Stimulated activated CD4-positive, alpha-beta T cell treated with anti-CD3 and anti-CD28 coated beads, TNF-alpha, amount 100 ng/mL, for 24 hours (primary cell): ENCODE measurements around the gene AP5M1.
"Not testable (repeated sequence)": the region's sequence is repeated elsewhere in the genome, so short reads cannot be mapped to it uniquely, and the experiment has no call there.

Experiments used
- DNase-seq, 3 experiments: peaks; one replicate each; pipeline ENCODE4 v3.0.0-alpha.2; 2020; ENCODE audit warnings: low read depth in 3 of 3

Gene AP5M1, protein sequence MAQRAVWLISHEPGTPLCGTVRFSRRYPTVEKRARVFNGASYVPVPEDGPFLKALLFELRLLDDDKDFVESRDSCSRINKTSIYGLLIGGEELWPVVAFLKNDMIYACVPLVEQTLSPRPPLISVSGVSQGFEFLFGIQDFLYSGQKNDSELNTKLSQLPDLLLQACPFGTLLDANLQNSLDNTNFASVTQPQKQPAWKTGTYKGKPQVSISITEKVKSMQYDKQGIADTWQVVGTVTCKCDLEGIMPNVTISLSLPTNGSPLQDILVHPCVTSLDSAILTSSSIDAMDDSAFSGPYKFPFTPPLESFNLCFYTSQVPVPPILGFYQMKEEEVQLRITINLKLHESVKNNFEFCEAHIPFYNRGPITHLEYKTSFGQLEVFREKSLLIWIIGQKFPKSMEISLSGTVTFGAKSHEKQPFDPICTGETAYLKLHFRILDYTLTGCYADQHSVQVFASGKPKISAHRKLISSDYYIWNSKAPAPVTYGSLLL

DNA sequence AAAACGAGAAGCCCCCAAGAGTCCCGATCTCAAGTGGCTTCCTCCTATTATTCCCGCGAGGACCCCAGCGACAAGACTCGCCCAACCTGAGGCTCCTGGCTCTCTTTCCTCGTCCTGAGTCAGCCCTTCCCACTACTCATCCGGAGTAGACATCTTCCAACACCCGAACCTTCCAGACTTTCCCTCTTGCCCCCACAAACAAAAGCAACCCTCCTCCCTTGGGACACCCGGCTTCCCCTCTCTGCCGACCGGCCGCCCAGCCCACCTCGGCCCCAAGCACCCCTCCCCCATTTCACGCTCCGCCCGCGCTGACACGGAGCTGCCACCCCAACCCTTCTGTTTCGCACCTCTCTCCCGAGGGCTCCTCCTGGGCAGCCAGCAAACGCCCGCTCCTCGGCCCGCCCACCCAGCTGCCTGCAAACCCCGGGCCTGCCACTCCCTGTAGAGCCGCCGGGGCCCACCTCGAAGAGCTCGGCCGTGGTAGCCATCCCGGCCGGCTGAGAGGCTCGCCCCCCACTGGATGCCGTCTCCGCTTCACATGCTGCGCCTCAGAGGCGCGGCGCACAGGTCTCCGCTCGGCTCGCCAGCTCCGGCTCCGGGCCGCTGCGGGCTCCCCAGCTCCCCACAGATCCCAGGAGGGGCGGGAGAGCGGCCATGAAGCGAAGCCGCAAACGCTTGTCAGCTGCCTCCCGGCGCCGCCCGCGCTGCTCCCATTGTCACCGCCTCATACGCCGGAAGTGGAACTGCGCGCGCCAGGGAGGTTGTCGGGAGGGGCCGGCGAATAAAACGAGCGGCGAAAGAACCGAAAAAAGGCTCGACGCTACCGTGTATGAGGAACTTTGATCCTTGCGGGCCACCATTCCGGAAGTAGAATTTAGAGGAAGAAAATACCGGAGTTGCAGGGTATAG, at the start of gene AP5M1, which contains the start of gene EXOC5:
Gene AP5M1, plus strand, starts transcription at position 811 of the 909 bp plus-strand sequence. CDS start 344 bp downstream, outside the sequence.
Gene EXOC5, minus strand, starts transcription at position 745 of the 909 bp plus-strand sequence. Its CDS starts 257 bp downstream, at position 488.
- peak; percentile 80 to 88 (median 84) for DNase-seq

DNA sequence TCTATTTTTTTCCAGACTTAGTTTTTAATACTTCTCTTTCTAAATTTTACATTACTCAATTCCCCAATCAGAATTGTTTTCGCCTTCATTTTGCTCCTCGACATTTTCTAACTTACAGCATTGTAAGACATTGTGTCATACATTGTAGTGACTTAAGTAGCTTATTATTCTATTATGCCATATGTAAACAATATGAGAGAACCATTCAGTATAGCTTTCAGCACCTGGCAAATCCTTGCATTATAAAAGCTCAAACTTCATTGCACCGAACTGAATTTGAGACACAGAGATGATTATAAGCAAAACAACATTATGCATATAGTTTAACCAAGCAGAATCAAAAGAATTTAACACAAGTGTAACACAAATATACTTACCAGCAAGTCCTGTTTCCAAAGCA, 46.8 kb upstream of the AP5M1 start:
- DNase-seq = no peak

DNA sequence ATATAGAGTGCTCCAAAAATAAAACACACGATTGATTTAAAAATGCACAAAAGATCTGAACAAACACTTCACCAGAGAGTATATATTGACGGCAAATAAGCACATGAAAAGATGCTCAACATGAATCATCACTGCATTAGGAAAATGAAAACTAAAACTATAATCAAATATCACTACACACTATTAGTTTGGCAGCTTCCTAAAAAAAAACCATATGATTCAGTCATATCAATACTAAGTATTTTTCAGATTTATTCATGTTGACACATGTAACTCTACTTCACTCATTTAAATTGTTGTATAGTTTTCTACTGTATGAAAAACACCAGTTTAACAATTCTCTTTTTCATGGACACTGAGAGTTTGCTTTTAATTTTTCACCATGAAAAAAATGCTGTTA, 41.7 kb upstream of the AP5M1 start:
- DNase-seq = no peak

DNA sequence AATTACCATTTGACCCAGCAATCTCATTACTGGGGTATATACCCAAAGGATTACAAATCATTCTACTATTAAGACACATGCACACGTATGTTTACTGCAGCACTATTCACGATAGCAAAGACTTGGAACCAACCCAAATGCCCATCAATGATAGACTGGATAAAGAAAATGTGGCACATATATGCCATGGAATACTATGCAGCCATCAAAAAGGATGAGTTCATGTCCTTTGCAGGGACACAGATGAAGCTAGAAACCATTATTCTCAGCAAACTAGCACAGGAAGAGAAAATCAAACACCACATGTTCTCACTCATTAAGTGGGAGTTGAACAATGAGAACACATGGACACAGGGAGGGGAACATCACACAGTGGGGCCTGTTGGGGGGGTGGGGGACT, 40.5 kb upstream of the AP5M1 start:
- not testable (repeated sequence) for DNase-seq

DNA sequence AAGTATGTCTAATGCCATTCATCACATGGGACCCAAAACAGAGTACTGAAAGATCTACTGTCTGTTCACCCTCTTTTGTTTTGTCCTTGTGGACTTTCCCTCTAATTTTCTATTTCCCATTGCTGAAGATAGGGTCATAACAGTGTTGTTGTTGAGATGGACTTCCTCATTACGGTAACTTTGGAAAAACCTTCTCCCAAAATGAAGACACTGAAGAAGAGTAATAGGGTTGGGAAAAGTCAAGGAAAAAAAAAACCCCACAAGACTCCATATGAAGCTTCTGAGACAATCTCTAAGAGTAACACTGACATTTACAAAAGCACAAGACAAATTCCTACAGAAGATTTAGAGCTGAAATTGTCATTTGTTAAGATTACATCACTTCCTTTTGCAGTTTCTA, 36.8 kb upstream of the AP5M1 start:
- DNase-seq = no peak

DNA sequence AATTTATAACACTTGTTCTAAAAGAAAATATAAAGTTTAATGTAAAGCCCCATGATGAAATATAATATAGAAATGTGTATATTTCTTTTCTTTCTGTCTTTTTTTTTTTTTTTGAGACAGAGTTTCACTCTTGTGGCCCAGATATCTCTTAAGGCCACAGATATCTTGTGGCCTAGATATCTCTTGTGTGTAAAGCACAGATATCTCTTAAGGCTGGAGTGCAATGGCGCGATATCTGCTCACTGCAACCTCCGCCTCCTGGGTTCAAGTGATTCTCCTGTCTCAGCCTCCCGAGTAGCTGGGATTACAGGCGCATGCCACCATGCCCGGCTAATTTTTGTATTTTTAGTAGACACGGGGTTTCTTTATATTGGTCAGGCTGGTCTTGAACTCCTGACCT, 28.7 kb upstream of the AP5M1 start:
- not testable (repeated sequence) for DNase-seq

DNA sequence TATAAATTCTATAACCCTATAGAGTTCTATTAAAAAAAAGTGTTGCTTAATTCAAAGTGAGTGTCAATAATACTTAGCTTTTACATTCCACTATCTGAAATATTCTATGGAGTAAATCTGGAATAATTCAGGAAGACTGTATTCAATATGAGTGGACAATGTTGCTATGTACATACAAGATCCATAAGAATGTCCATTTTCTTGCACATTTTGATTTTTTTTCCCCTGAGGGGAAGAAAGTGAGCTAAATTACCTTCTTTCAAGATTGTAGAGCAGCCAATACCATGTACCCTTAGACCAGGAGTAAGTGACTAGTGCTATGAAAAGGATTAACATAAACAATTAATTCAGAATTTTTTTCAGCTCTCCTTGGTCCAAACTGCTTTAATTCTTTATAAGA, 25.5 kb upstream of the AP5M1 start:
- DNase-seq = no peak

DNA sequence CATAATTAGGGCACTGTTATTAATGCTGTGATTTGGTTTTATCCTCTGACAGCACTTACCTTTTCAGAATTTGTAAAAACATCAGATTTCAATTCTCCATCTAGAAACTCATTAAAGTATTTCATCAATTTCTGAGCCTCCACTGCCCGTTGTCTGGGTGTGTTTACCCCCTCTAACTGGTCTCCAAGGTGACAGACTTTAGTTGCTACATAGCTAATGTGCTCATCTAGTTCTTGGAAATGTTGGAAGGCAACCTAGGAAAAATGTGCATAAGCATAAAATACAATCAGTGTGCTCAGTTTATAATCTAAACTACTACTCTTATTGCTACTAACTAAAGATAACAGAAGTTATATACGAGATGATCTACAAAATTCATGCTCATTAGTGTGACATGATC, 24.7 kb upstream of the AP5M1 start:
- DNase-seq = no peak

DNA sequence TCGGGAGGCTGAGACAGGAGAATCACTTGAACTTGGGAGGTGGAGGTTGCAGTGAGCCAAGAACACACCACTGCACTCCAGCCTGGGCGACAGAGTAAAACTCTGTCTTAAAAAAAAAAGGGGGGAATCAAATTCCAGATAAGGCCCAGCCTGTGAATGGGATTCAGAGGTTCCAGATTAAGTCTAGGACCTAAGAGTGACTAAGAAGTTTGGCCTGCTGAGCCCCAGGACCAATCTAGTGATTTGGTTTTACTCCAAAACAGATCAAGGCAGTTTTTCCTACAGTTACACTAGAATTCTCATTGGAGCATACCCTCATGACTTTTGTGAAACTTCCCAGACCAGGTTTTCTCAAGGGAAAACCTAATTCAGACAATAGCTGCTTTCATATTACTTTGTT, 22.8 kb upstream of the AP5M1 start:
- no peak for DNase-seq

DNA sequence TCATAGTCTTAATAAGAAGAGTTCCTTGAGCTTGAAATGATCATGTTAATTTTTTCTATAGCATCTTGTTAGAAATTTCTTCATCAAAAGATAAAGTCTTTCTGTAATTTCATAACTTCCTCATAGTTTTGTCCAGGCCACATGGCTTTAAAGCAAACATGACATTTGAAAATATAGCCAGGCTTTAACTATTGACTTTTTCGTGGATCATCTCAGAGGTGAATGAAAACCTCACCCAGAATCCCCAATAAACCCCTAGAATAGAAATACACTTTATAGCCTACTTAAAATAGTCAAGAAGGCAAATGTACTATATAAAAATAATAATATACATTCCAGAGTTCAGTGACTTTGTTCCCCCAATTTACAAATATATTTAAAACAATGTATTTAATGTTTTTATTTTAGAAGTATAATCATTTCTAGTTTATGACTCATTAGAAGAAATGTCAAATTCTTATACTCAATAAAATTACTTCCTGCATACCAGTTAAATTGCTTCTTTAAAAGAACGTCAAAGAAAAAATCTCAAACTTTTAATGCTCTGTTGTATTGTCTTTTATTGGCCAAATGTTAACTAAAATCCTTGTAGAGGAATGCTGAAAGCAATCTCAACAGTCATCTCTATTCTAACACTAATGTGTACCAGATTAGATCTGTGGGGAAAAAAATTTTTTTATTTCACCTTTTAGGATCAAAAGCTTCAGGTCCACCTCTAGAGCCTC, 21.7 kb upstream of the AP5M1 start:
- no peak for DNase-seq

DNA sequence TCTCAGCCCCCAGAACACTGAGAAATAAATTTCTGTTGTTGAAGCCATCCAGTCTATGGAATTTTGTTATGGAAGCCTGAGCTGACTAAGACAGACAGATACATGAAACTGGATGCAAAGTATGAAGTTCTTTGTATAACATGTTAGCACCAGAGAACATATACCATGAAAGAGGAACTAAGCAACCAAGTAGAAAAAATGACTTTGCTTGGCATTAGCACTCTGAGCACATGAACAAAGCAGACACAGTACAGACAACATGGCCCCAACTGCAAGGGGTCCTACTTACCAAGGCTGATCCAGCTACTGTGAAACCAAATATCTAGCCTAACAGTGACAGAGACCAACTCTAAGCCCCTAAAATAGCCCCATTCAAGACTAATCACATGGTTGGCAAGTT, 13.9 kb upstream of the AP5M1 start:
- DNase-seq = no peak

DNA sequence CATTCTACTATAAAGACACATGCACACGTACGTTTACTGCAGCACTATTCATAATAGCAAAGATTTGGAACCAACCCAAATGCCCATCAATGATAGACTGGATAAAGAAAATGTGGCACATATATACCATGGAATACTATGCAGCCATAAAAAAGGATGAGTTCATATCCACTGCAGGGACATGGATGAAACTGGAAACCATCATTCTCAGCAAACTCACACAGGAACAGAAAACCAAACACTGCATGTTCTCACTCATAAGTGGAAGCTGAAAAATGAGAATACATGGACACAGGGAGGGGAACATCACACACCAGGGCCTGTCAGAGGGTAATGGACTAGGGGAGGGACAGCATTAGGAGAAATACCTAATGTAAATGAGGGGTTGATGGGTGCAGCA, 10.6 kb upstream of the AP5M1 start:
- not testable (repeated sequence) for DNase-seq

DNA sequence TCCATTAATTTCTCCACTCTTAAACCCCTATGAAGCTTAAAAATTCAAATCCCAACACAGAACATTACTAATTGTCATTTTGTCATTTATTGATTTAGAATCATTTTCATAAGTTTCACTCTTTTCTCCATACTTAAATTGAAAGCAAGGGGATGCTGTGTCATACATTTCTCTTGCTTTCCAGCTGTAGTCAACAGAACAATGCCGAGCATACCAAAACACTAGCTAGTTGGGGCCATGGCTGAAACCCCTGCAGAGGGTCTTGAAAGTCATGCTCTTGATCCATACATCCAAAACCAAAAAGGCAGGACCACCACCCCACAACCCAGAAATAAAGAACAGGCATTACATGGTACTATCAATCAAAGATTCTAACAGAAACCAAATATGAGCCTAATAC, 9.1 kb upstream of the AP5M1 start:
- no peak for DNase-seq

DNA sequence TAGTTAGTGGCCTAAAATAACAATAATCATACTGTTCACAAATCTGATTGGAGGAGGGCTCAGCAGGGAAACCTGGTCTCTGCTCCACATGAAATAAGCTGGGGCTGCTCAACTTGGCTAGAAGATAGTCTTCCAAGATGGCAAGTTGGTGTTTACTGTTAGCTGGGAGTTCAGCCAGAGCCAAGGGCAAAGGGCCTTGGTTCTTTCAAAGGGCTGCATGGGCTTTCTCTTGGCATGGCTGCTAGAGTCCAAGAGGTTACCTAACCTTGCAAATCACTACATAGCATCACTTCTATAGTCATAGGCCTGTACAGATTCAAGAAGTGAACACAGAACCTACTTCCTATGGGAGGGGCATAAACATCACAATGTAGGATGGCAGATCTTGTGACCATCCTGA, 7.2 kb upstream of the AP5M1 start:
- DNase-seq = no peak

DNA sequence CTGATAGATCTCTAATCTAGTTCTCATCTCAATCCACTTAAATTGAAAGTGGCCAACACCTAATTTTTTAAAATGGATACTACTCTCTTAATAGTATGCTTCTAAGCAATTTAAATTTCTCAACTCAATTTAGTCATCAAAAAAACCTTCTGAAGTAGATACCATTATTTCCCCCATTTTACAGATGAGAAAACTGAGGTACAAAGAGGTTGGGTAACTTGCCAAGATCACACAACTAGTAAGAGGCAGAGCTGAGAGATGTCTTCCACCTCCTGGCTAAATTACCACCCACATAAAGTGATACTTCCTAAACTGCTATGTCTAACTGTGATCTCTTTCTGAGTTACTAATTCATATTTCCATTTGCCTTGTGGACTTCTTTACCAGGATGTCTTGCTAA, 6.7 kb upstream of the AP5M1 start:
- no peak for DNase-seq

DNA sequence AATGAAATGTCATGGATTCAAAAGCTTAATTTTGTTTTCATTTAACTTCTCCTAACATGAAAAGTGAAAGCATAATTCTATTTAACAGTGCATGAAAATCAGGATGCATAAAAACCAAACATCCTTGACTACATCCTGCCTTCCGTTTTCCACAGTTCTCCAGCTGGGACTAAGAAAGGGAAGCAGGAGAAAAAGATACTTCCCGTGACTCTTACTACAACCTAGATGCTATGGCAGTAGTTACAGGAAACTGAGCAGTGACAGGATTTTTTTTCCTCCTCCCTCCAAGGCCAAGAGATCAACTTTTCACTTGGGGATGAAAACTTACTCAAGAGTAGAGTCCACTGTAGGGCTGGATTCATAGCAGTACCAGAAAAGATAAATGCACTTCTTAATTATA, 2.7 kb upstream of the AP5M1 start:
- DNase-seq = no peak

DNA sequence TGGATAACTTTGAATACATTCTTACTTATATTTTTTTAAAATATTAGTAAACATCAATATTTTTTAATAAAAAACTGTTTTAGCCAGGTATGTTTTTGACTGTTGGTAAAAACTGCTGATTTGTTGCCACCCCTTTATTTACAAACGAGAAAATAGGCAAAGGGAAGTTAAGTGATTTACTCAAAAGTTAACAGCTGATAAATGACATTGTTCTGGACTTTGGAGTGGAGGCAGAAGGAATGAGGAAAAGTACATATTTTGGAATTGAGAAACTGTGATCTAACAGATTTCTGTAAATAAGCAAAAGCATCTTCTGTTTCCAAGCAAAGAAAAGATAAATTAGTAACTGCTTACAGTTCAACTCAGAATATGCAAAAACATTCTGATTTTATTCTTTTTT, 4.5 kb downstream of the AP5M1 start:
- DNase-seq = no peak

DNA sequence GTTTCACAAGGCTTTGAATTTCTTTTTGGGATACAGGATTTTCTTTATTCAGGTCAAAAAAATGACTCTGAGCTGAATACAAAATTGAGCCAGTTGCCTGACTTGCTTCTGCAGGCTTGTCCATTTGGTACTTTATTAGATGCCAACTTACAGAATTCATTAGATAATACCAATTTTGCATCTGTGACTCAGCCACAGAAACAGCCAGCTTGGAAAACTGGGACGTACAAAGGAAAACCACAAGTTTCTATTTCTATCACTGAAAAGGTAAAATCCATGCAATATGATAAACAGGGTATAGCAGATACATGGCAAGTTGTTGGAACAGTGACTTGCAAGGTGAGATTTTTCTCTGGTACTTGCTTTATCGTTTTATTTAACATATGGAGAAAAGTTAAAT, 5.8 kb downstream of the AP5M1 start:
- DNase-seq = no peak

DNA sequence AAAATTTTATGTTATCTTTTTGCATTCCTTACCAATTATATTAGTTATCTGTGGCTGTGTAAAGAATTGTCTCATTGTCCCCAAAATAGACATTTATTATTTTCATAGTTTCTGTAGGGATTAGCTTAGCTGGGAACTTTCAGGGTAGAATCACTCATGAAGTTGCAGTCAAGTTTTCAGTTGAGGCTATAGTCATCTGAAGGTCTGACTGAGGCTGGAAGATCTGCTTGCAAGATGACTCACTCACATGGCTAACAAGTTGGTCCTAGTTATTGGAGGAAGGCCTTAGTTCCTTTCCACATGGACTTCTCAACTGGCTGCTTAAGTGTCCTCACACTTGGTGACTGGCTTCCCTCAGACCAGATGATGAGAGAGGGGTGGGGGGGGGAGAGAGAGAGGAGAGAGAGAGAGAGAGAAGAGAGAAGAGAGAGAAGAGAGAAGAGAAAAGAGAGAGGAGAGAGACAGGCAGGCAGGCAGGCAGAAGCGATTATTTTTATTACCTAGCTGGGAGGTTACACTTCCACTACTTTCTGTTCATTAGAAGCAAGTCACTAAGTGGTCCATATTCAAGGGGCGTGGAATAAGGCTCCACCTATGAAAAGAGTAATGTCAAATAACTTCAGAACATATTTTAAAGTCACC, 6.4 kb downstream of the AP5M1 start:
- no peak for DNase-seq

DNA sequence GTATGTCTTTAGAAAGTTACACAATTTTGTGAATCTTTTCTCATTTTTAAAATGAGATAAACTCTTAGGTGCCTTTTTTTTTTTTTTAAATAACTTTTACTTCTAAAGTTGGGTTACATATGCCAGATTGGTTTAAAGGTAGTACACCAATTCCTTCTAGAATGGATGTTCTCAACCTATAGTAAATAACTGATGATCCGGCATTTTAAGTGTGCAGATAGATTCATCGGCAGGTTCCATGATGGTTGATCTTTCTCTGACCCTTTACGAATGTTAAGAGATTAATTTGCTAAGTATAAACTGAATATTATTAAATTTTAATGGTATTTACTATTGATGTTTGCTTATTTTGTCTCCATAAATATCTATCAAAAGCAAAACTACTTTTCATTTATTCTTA, 8.3 kb downstream of the AP5M1 start:
- no peak for DNase-seq

DNA sequence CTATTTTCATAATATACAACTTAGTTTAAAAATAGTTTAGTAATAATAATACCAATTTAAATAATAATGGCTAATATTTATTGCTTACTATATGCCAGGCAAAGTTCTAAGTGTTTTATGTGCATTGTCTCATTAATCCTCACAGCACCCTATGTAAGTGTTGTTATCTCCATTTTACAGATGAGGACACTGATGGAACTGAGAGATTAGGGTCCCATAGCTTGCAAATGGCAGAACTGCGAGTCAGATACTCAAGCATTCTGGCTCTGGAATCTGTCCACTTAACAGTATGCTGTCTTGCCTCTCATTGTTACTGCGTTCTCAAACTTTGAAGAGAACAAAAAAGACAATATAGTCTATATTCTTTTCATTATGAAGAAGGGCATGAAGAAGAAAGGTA, 19.0 kb downstream of the AP5M1 start:
- no peak for DNase-seq
